PC-9 (cell line): ENCODE results near the gene HK2. TPM values are rescaled to one million over a fixed set of nuclear protein-coding genes. Genes with fewer than 3 reads are reported as not detected.

Experiments used
- BruUV-seq: library from RNA; stranded (reverse); fragments of 400-500 nt; replicated peaks from 2 replicates; lab custom pipeline; 2021; lab: Mats Ljungman, UMichigan
- CTCF ChIA-PET: fragments of 300-600 bp; sonication (Branson Sonifier 250); formaldehyde crosslinking; loops from one replicate; lab custom pipeline; 2022; ENCODE audit warnings: antibody characterized with exemption; lab: Charles Lee
- POLR2A ChIA-PET: fragments of 300-600 bp; sonication (Branson Sonifier 250); formaldehyde crosslinking; loops from one replicate; lab custom pipeline; 2022; ENCODE audit warnings: antibody characterized with exemption; ENCODE audit not compliant: unreplicated experiment; lab: Charles Lee
- DNase-seq, 2 experiments: peaks; one replicate each; pipeline versions ENCODE4 v3.0.0 to v3.0.0-alpha.2; 2015 to 2022; ENCODE audit warnings: mixed read lengths in 1 of 2
- H2AFZ ChIP-seq: fragments of 200-600 bp; sonication (generic); 2 replicates; pipeline ENCODE4 v1.8.1; 2017; ENCODE audit warnings: antibody characterized with exemption
- H3F3A ChIP-seq: fragments of 200-600 bp; sonication (generic); 2 replicates; pipeline ENCODE4 v1.8.1; 2017; ENCODE audit warnings: antibody characterized with exemption, mild to moderate bottlenecking, low read depth; ENCODE audit not compliant: insufficient read depth
- H3K27ac ChIP-seq: fragments of 200-600 bp; sonication (generic); 2 replicates; pipeline ENCODE4 v1.6.1; 2016; ENCODE audit warnings: mixed run types
- H3K27me3 ChIP-seq: fragments of 200-600 bp; sonication (generic); 2 replicates; pipeline ENCODE4 v1.6.1; 2016; ENCODE audit warnings: low read depth, mixed run types; ENCODE audit not compliant: insufficient read depth
- H3K36me3 ChIP-seq: fragments of 200-600 bp; sonication (generic); 2 replicates; pipeline ENCODE4 v1.6.1; 2016; ENCODE audit warnings: low read depth, mixed run types
- H3K4me1 ChIP-seq: fragments of 200-600 bp; sonication (generic); replicated peaks from 2 replicates; pipeline ENCODE4 v1.6.1; 2016; ENCODE audit warnings: mixed run types; ENCODE audit not compliant: insufficient read depth
- H3K4me2 ChIP-seq: fragments of 200-600 bp; sonication (generic); 2 replicates; pipeline ENCODE4 v1.6.1; 2017; ENCODE audit warnings: mixed run types
- H3K4me3 ChIP-seq: fragments of 200-600 bp; sonication (generic); 2 replicates; pipeline ENCODE4 v1.6.1; 2016; ENCODE audit warnings: mixed run types
- H3K79me2 ChIP-seq: fragments of 200-600 bp; sonication (generic); 2 replicates; pipeline ENCODE4 v1.6.1; 2017; ENCODE audit warnings: low read depth, mixed run types
- H3K9me2 ChIP-seq: fragments of 200-600 bp; sonication (generic); 2 replicates; pipeline ENCODE4 v1.8.1; 2017; ENCODE audit warnings: mild to moderate bottlenecking; ENCODE audit not compliant: insufficient read depth
- H3K9me3 ChIP-seq: fragments of 200-600 bp; sonication (generic); 2 replicates; pipeline ENCODE4 v1.8.1; 2016; ENCODE audit warnings: low read depth; ENCODE audit not compliant: insufficient read depth
- H4K20me1 ChIP-seq: fragments of 200-600 bp; sonication (generic); 2 replicates; pipeline ENCODE4 v1.8.1; 2017; ENCODE audit not compliant: insufficient read depth
- CTCF ChIP-seq: fragments of 200-600 bp; sonication (generic); conservative IDR thresholded peaks from 2 replicates; pipeline ENCODE4 v1.6.1; 2017; ENCODE audit warnings: mixed run types, antibody characterized with exemption, mild to moderate bottlenecking, moderate library complexity
- EZH2 ChIP-seq: fragments of 200-600 bp; sonication (generic); IDR thresholded peaks from 2 replicates; pipeline ENCODE4 v1.8.0; 2017; ENCODE audit warnings: antibody characterized with exemption, low read depth
- intact Hi-C: fragments of 100-400 bp; cut with micrococcal nuclease; formaldehyde crosslinking; loops from one replicate; pipeline ENCODE4 v1.10.0; 2022; ENCODE audit not compliant: unreplicated experiment
- total RNA-seq: library from RNA; stranded (reverse); gene quantifications from 2 replicates; pipeline ENCODE4 v1.2.3, GENCODE V29; 2021

HK2 gene
- total RNA-seq, 1 experiment from 2014 or later = 7.8 TPM

- POLR2A ChIA-PET = interaction anchor here (0.6 kb wide), 1 partner anchor 376 kb away, joined by 5 read pairs; no protein-coding TSS in a partner anchor
- no peaks in the 10 kb centered on the region for H3K27me3 ChIP-seq
- H3K4me2 ChIP-seq = peak overlapping the region; percentile 81
- peak overlapping the region; percentile 98 for H3K27ac ChIP-seq
- H3K79me2 ChIP-seq = peaks cover 87% of the 10 kb centered on the region
- no peak overlapping the region for H3K4me3 ChIP-seq
- H3K9me3 ChIP-seq = no peaks in the 10 kb centered on the region
- no peak overlapping the region for H2AFZ ChIP-seq
- no peak for DNase-seq
- CTCF ChIA-PET = interaction anchor here (0.6 kb wide), 3 partner anchors 20 to 131 kb away, joined by 3 to 5 read pairs (median 5); no protein-coding TSS in a partner anchor
- no peaks in the 10 kb centered on the region for H3K9me2 ChIP-seq
- peaks cover 99% of the 10 kb centered on the region for H3K4me1 ChIP-seq
- no peaks in the 10 kb centered on the region for H4K20me1 ChIP-seq
- BruUV-seq = no TSS peak
- no peaks in the 10 kb centered on the region for H3K36me3 ChIP-seq
- H3F3A ChIP-seq = peaks cover 90% of the 10 kb centered on the region
- intact Hi-C loops = loop anchor here (10.0 kb wide), 1 partner anchor 342 kb away; the partner anchor contains the start of gene PCGF1
- no peak for TF ChIP-seq CTCF
- no peak for TF ChIP-seq EZH2
Measured at GRCh38 chr2:74847070-74847858, 13.3 kb downstream of the HK2 start.

DNA sequence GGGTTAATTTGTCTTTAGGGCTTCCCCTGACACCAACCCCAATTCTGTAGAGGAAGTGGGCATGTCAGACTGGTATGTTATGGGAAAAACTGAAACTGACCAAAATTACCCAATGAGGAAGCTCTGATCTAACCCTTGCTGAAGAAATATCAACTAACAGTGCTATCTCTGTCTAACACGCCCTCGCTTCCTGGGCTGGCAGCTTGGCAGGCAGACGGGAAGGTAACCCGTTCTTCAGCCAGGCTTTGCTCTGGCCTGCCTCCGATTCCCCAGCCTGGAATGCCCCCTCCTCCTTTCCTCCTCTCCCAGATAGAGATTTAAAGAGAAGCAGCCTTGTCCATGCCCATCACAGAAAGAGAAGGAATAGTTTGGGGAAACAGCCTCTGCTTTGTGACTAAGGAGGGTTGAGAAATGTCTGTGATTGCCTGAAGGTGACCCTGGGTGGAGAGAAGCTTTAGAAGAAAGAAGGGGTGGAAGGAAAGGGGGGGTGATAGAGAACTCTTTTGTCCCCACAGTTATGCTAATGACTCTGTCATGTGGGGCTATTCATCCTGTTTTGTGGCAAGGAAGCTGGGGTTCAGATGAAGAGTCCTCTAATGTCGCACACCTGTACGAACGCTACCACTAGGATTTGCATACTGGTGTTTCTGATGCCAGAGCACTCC is 15.4 kb downstream of the HK2 start:
- Histone ChIP-seq H3K4me2 (peak overlapping the region; percentile 72), H3K4me1 (peaks cover 86% of the 10 kb centered on the region), H3K4me3 (peak overlapping the region; percentile 19; the same call in 1 of the 2 replicates), H3K9me3 (no peaks in the 10 kb centered on the region), H3K36me3 (peaks cover 3% of the 10 kb centered on the region; the same call in 1 of the 2 replicates), H3K9me2 (no peaks in the 10 kb centered on the region), H3K27ac (peak overlapping the region; percentile 83), H4K20me1 (no peaks in the 10 kb centered on the region), H3K27me3 (no peaks in the 10 kb centered on the region), H3K79me2 (peaks cover 88% of the 10 kb centered on the region), H3F3A (peaks cover 71% of the 10 kb centered on the region), H2AFZ (no peak overlapping the region)
- DNase-seq = peak; percentile 55 to 87
- POLR2A ChIA-PET = interaction anchor here (0.7 kb wide), 1 partner anchor 16 kb away, joined by 7 read pairs; no protein-coding TSS in a partner anchor
- BruUV-seq = no TSS peak
- intact Hi-C loops = loop anchor here (10.0 kb wide), 1 partner anchor 345 kb away; the partner anchor contains the start of gene PCGF1
- CTCF ChIA-PET = interaction anchor here (0.6 to 0.7 kb wide), 2 partner anchors 14 to 134 kb away, joined by 4 read pairs; no protein-coding TSS in a partner anchor
- no peak for TF ChIP-seq EZH2
- no peak for TF ChIP-seq CTCF

DNA sequence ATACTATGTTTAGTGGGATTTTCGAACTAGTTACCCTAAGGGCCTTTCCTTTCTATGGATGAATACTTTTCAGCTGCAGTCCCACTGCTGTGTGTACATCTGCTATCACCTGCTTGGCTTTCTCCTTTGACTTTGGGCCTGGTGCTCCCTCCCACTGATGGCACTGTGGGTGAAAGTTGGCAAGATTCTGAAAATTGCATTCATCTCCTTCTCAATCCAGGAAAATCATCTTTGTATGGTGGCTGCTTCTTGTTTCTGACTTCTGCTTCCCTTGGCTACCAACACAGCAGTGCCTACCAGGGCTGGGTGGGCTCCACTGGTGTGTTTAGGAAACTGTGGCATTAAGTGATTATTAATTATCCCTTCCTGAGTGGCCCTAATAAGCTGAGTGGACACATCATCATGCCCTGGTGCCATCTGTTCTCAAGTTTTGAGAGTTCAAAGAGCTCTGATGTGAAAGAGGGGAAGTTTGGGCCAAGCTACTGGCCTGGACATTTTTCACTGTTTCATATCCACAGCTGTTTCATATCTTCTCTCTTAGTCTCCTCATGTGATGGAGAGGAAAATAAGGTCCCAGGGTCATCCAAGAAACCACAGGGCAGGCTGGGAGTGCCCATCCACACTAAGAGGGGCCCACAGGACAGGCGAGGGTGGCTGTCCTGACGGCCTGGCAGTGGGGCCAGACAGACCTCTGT is 16.7 kb downstream of the HK2 start:
- Histone ChIP-seq H4K20me1 (no peaks in the 10 kb centered on the region), H3K4me1 (peaks cover 82% of the 10 kb centered on the region), H3K27me3 (no peaks in the 10 kb centered on the region), H3K4me3 (peak overlapping the region; percentile 5; the same call in 1 of the 2 replicates), H3K79me2 (peaks cover 84% of the 10 kb centered on the region), H3K36me3 (peaks cover 15% of the 10 kb centered on the region; the same call in 1 of the 2 replicates), H3K9me2 (no peaks in the 10 kb centered on the region), H3F3A (peaks cover 58% of the 10 kb centered on the region), H2AFZ (no peak overlapping the region), H3K27ac (peak overlapping the region; percentile 83), H3K9me3 (no peaks in the 10 kb centered on the region), H3K4me2 (peak overlapping the region; percentile 72)
- ChIA-PET CTCF (no interaction called here), POLR2A (no interaction called here)
- TF ChIP-seq EZH2 (no peak), CTCF (no peak)
- intact Hi-C loops = loop anchor here (2.0 kb wide), 1 partner anchor 16 kb away; the partner anchor contains the start of gene HK2
- DNase-seq = no peak
- TSS peak; percentile 33 for BruUV-seq
